ENCODE data around the gene PDGFA.
"Not testable (repeated sequence)": the region's sequence is repeated elsewhere in the genome, so short reads cannot be mapped to it uniquely, and the experiment has no call there.

Gene PDGFA

GRCh38 chr7:552151-552867, 32.7 kb upstream of the PDGFA start:
- not testable (repeated sequence) for DNase-seq, ATAC-seq

- ATAC-seq = not testable (repeated sequence)
These were observed 31.9 kb upstream of the PDGFA start for GRCh38 chr7:551615-551970.

GRCh38 chr7:550881-551614, 31.4 kb upstream of the PDGFA start:
- DNase-seq = no peak
- ATAC-seq = no peak

More at GRCh38 chr7:551615-551970, 31.9 kb upstream of the PDGFA start:
- DNase-seq = not testable (repeated sequence)

- ATAC-seq = no peak
- DNase-seq = no peak
These were observed 30.4 kb upstream of the PDGFA start for GRCh38 chr7:549891-550625.

GRCh38 chr7:549066-549890, 29.6 kb upstream of the PDGFA start:
- DNase-seq = no peak
- no peak for ATAC-seq

GRCh38 chr7:548401-548800, 28.8 kb upstream of the PDGFA start:
- DNase-seq (no peak), ATAC-seq (no peak)

GRCh38 chr7:545470-545869, 25.8 kb upstream of the PDGFA start:
- ATAC-seq (no peak), DNase-seq (no peak)

- ATAC-seq = no peak
- no peak for DNase-seq
These were observed 24.9 kb upstream of the PDGFA start for GRCh38 chr7:544338-545221.

- ATAC-seq (no peak), DNase-seq (no peak)
These were observed 24.1 kb upstream of the PDGFA start for GRCh38 chr7:543501-544337.

- peak; percentile 71 for DNase-seq
- peak; percentile 87 for ATAC-seq
These were observed 23.3 kb upstream of the PDGFA start for GRCh38 chr7:542713-543500.

- ATAC-seq (no peak), DNase-seq (no peak)
These were observed 22.6 kb upstream of the PDGFA start for GRCh38 chr7:542131-542712.

- DNase-seq = no peak
- no peak for ATAC-seq
These were observed 22.0 kb upstream of the PDGFA start for GRCh38 chr7:541661-542060.

- no peak for DNase-seq
- no peak for ATAC-seq
These were observed 21.4 kb upstream of the PDGFA start for GRCh38 chr7:540997-541396.

GRCh38 chr7:540579-540978, 20.9 kb upstream of the PDGFA start:
- DNase-seq = no peak
- no peak for ATAC-seq

GRCh38 chr7:539731-540411, 20.2 kb upstream of the PDGFA start:
- ATAC-seq = no peak
- no peak for DNase-seq

GRCh38 chr7:538764-539685, 19.4 kb upstream of the PDGFA start:
- ATAC-seq (no peak), DNase-seq (no peak)

- ATAC-seq (no peak), DNase-seq (no peak)
These were observed 18.4 kb upstream of the PDGFA start for GRCh38 chr7:537911-538634.

All from stimulated activated naive CD8-positive, alpha-beta T cell treated with anti-CD3 and anti-CD28 coated beads, Interleukin-15, Interleukin-2, amounts not matched to agents 100 U/mL and 50 U/mL, for 24 hours (primary cell).